ENCODE measurements around the gene N4BP2L1. TPM values are rescaled to one million over a fixed set of nuclear protein-coding genes. Genes with fewer than 3 reads are reported as not detected.
"Not testable (repeated sequence)": the region's sequence is repeated elsewhere in the genome, so short reads cannot be mapped to it uniquely, and the experiment has no call there.

Gene N4BP2L1
- total RNA-seq, 1 donor from 2014 or later = 4.7 TPM

- intact Hi-C loops (cut with DNase I); DNase-seq (ENCODE audit: missing footprints); ATAC-seq: not testable (repeated sequence)
Observed at GRCh38 chr13:32350839-32351441, 77.0 kb downstream of the N4BP2L1 start.

Other genes with a start within 250 kb of the N4BP2L1 start
- not detected for gene ZAR1L, start 112.8 kb downstream of the N4BP2L1 start, total RNA-seq
- 0.87 TPM for gene BRCA2, start 112.6 kb downstream of the N4BP2L1 start, total RNA-seq
- gene N4BP2L2, start 110.7 kb upstream of the N4BP2L1 start, total RNA-seq = 115 TPM
- gene PDS5B, start 158.3 kb upstream of the N4BP2L1 start, total RNA-seq = 25.1 TPM

Measured in Right ventricle myocardium inferior (tissue), 1 donor.